ENCODE data around the gene DUSP1.
"Not testable (repeated sequence)": the region's sequence is repeated elsewhere in the genome, so short reads cannot be mapped to it uniquely, and the experiment has no call there.

DUSP1 gene

GRCh38 chr5:172770675-172771438 lies at the start of gene DUSP1:
Gene DUSP1 (minus strand): TSS chr5:172771195. CDS start chr5:172770952, 243 bp downstream.
- peak; percentile 96 for DNase-seq

GRCh38 chr5:172820046-172820767 lies 49.2 kb upstream of the DUSP1 start:
- no peak for DNase-seq

- no peak for DNase-seq
These were observed 48.6 kb upstream of the DUSP1 start for GRCh38 chr5:172819569-172819968.

GRCh38 chr5:172818081-172818480 lies 47.1 kb upstream of the DUSP1 start:
- DNase-seq: no peak

GRCh38 chr5:172817664-172818063 lies 46.7 kb upstream of the DUSP1 start:
- DNase-seq: no peak

DNA sequence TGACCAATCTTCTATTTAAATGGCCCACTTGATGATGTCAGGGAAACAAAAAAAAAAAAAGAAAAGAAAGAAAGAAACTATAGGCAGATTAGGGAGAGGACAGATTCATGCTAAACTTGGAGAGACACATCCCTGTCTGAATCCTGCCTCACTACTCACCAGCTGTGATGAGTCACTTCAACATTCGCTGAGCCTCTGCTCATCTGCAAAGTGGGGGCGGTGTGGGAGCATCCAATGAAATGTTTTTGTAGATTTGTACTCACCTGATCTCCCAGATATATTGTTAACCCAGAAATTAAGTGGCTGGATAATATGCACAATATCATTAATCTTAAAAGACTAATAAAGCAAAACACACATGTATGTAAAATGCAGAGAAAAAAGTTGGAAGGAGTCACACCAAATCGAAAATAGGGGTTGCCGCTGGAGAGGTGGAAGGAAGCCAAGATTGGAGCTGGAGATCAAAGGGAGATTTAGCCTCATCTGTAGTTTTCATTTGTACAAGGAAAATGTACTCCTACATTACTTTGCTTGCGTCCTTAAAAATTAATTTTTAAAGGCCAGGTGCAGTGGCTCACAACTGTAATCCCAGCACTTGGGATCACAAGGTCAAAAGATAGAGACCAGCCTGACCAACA lies 46.0 kb upstream of the DUSP1 start:
- no peak for DNase-seq

- DNase-seq: no peak
These were observed 44.6 kb upstream of the DUSP1 start for GRCh38 chr5:172815631-172816030.

DNA sequence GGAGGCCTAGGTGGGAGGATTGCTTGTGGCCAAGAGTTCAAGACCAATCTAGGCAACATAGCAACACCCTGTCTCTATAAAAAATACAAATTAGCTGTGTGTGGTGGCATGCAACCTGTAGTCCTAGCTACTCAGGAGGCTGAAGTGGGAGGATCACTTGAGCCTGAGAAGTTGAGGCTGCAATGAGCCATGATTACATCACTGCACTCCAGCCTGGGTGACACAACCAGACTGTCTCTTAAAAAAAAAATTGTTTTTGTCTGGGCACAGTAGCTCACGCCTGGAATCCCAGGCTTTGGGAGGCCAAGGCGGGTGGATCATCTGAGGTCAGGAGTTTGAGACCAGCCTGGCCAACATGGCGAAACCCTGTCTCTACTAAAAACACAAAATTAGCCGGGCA lies 40.0 kb upstream of the DUSP1 start:
- DNase-seq: not testable (repeated sequence)

DNA sequence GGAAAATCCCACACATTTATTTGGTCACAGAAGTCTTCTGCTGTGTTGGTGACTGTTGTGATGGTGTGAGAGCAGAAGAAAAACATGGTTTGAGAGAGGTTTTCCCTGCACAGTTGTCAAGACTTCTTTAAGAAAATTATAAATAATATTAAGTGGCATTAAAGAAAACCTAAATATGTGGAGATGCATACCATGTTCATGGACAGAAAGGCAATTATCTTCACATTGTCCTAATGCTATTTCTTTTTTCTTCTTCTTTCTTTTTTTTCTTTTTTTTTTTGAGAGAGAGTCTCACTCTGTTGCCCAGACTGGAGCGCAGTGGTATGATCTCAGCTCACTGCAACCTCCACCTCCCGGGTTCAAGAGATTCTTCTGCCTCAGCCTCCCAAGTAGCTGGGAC lies 38.8 kb upstream of the DUSP1 start:
- no peak for DNase-seq

DNA sequence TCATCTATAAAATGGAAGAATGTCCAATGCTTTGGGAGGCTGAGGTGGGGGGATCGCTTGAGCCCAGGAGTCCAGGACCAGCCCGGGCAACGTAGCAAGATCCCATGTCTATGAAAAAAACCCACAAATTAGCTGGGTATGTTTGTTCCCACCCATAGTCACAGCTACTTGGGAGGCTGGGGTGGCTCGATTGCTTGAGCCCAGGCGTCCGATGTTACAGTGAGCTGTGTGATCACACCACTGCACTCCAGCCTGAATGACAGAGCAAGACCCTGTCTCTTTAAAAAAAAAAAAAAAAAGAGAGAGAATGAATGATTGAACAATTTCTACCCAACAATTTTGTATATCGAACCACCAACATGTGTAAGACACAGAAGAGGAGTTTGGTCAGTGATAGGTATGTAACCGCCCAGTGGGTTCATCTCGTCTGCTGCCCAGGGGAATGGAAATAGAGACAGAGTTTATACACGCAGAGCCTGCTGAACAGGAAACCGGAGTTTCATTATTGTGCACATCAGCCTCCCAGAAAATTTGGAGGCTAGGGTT lies 36.8 kb upstream of the DUSP1 start:
- no peak for DNase-seq

DNA sequence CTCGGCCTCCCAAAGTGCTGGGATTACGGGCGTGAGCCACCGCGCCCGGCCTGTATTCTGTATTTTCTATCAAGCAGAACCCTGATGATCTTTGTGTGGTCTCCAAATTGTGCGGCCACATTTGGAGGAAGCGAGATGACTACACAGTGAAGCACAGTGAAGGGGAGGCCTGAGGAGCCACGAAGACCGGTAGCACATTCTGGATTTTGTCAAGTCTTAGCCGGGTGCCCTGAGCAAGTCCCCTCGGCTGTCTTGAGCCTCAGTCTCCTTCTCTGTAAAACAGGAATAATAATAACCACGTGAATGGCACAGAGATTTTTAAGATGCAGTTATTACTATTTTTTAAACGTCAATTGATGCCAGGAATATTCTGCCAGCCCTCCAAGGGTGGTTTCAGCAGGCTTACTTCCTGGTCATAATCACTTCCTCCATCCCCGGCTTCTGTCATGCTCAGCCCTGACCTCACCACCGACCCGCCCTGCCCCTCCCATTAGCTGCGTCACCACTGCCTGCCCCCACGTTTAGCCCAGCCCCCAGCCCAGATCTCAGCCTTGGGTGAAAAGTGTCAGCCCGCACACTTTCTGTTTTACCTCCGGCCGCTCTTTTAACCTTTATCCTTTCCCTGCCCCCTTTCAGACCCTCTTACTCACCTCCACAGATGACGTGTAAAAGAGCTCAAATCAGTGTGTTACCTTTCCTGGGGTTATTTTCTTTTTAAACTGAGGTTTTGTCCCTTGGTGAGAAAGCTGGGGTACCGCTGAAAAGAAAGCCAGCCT lies 36.1 kb upstream of the DUSP1 start:
- DNase-seq: peak; percentile 76

- DNase-seq: no peak
These were observed 34.8 kb upstream of the DUSP1 start for GRCh38 chr5:172805736-172806255.

DNA sequence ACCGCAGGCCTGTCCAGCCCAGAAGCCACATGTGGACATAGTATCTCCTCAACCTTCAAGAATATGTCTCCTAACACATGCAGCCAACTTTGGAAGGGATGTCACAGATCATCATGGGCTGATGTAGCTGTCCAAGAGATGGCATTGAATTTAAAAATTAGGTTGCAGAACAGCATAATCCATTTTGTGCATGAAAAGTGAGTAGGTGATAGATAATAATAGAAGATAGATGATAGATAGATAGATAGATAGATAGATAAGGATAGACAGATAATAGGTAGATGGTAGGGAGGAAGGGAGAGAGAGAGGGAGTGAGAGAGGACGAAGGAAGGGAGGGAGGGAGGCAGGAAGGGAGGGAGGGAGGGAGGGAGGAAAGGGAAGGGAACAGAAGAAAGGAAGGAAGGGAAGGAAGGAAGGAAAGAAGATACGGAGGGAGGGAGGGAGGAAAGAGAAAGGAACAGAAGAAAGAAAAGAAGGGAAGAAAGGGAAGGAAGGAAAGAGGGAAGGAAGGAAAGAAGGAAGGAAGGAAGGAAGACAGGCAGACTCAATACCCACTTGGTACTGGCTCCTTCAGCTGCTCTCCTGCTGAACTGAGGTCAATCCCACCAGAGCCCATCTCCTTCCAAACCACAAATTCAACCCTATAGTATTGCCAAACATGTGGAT lies 34.2 kb upstream of the DUSP1 start:
- DNase-seq: no peak

DNA sequence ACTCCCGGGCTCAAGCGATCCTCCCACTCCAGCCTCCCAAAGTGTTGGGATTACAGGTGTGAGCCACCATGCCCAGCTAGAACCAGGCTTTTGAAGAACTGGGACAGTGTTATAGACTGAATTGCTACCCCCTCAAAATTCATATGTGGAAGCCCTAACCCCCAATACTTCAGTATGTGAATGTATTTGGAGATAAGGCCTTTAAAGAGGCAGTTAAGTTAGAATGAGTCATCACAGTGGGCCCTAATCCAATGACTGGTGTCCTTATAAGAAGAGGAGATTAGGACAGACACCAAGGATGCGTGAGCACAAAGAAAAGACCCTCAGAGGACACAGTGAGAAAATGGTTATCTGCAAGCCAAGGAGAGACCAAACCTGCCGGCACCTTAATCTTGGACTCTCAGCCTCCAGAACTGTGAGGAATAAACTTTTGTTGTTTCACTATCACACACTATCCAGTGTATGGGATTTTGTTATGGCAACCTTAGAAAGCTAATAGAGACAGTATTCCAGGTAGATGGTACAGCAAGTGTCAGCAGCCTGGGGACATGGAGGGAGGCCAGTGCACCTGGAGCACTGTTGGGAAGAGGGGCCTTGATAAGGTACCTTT lies 31.7 kb upstream of the DUSP1 start:
- no peak for DNase-seq

- DNase-seq: no peak
These were observed 31.1 kb upstream of the DUSP1 start for GRCh38 chr5:172802112-172802511.

GRCh38 chr5:172801179-172801671 lies 30.2 kb upstream of the DUSP1 start:
- no peak for DNase-seq

DNA sequence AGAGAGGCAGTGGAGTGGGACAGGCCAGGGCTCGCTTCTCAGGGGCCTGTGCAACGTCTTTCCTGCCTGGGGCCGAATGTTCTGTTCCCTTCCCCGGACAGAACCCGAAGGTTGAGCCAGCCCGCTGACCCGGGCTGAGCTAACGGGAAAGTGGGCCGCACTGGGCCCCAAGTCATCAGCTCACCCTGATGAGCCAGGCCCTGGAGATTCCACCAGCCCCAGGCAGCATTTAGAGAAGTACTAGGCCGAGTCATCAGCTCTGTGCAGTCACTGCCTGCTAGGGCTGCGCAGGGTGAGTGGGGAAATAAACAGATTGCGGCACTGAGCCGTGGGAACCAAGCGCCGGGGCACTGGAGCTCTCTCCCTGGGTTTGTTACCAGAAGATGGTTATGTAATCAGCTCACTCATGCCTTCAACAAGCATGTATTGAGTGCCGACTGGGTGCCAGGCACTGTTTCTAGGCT lies 29.1 kb upstream of the DUSP1 start:
- DNase-seq: no peak

- no peak for DNase-seq
These were observed 28.4 kb upstream of the DUSP1 start for GRCh38 chr5:172799416-172799815.

DNA sequence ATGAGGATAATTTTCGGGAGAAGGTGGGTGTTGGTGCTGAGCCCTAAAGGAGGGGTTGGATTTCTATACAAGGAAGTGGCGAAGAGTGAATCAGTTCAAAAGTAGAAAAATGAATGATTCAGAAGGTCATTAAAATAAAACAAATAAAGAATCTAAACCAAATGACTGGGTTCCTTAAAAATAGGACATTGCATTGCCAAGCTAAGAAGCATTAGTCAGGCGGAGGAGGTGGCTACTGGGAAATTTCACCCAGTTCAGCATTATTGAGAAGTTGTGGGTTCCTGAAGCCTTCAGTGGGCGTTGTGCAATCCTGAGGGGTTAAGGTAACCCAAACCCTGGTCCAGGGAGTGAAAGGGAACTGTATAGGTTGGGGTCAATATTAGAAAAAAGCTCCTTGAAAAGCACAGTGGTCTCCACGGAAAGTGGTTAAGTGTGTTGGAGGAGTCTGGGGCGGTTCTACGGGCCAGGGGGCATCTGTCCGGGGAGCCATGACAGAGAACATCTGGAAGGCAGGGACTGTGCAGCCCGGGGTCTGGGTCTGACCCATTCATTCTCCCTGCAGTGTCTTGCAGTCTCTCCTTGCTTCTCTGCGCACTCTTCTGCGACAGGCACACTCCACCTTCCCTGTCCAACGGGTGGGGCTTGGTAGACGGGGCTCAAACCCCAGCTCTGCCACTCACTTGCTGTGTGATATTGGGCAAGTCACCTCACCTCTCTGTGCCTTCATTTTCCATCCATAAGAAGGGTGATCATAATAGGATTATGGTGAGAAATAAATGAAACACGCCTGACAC lies 27.6 kb upstream of the DUSP1 start:
- DNase-seq: no peak

DNA sequence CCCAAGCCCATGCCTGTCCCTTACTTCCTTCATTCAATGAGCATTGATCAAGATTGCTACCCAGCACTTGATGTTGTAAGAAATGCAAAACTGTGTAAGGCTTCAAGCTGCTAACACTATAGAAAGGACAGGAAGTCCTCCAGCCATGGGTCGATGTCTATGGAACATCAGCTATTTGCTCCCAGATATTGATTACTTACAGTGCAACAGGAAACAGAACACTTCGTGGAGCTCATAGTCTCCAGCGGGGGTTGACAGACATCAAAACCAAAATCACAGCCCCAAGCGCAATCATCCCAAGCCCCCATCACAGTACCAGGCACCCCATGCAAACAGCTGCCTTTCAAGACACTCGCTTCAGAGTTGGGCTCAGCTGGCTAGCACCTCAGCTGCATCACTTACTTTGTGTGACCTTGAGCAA lies 26.8 kb upstream of the DUSP1 start:
- no peak for DNase-seq

All from NK-92 treated with Interleukin-12 subunit alpha and Interleukin-12 subunit beta, amount 100 ng/mL, for 24 hours (cell line).